Fibroblast of skin of back (primary cell): ENCODE data around the gene TNS1.

Experiments used
- DNase-seq: peaks from one replicate; pipeline ENCODE4 v3.0.0-alpha.2; 2013

The TNS1 gene

DNA sequence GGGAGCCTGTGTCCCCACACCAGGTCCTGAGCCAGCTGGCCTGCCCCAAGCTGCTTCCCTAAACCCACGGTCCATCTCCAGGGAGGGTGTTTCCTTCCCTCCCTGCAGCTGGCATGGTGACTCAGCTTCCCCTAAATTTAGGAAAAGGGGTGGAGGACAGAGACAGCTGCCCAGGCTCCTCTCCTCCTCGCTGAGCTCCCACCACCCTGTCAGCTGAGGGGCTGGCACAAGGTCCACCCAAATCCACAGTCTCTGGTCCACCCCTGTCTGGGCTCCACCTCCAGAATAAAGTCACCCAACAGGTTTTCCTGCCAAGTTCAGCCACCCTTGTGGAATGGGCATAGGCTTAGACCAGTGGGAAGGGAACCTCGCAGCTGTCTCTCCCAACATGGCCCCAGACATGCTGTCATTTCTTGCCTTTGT, 156.5 kb downstream of the TNS1 start:
- DNase-seq: no peak

- DNase-seq: no peak
Observed at GRCh38 chr2:217845301-217845700, 157.5 kb downstream of the TNS1 start.

DNA sequence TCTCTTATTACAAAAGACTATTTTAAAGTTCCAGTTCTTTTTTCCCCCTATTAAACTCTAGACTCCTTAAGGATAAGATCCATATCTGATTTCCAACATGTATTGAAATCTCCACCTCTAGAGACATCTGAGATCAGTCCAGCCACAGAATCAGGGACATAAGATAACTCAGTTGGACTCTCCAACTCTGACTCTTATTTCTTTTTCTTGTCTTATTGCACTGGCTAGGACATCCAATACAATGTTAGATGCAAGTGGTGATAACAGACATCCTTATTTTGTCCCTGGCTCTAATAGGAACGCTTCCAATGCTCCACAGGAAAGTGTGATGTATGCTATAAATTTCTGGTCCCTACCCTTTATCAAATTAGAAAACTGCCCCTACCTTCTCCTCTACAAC, 158.1 kb downstream of the TNS1 start:
- DNase-seq: no peak

DNA sequence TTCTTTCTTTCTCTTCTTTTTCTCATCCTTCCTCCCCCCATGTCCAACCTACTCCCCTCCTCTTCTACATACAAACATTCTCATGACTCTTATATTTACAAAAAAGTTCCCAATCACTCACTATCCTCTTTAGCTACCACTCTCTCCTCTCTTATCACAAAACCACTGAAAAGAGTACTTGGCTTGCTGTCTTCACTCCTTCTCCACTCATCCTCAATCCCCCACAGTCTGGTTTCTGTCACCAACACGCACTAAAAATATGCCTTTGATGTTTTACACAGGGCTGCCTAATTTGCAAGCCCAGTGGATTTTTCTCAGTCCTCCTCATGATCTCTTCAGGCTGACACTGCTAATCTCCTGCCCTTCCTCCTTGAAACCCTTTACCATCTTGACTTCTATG, 159.5 kb downstream of the TNS1 start:
- no peak for DNase-seq

DNA sequence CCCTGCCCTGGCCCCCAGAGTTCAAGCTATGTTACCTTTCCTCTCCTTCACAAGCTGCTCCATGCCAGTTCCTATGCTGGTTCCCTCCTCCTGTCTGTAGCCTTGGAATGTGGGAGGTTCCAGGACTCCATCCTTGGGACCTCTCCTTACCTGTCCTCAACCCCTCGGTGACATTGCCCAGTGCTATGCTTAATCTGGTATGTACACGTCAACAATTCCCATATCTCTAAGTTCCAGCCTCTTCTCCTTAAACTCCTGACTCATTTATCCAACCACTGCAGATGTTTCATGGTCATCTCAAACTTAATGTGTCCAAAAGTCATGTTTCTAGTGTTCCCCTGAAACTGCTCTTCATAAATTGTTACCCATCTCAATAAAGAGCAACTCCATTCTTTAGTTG, 160.8 kb downstream of the TNS1 start:
- no peak for DNase-seq

DNA sequence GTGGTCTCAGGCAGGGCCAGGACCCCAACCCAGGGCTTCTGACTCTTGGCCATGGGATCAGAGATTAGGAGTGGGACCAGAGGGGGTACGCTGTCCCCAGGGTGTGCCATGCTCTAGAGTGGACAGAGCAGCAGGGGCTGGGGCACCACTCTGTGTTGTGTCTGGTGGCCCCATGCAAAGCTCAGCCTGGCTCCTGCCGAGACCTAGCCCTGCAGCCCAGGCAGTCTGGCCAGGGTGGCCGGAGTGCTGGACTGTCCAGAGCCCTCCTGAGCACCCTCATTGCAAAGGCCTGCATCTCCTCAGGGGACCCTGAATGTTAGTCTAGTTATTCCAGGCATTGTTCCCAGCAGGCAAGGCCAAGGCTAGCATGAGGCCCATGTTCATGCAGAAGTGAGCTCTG, 162.3 kb downstream of the TNS1 start:
- no peak for DNase-seq

GRCh38 chr2:217839750-217840107, 163.1 kb downstream of the TNS1 start:
- no peak for DNase-seq

DNA sequence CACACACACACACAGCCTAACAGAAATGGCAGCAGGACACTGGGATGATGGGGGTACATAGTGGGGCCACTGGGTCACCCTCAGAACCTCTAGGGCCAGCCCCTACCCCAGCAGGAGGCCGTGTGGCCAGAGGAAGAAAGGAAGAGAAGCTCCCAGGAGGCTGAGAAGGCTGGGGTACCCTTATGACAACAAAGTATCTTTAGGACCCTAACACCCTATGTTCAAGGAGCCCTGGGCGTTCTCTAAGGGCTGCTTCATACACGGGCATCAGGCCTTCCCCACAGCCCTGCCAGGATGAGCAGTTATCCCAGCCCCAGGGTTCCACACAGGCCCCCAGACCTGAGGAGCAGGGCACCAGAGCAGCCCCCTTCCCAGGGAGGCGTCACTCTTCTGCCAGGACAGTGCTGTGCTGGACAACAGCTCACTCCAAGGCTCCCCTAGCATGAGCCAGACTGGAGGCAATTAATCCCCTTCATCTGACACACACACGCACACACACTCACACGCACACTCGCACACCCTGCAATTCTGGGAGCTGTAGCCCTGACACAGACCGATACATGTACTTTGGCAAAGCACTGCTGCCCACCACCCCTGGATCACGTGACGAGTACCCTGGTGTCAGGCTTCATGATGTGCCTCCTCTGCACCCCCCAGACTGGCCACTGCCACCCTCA, 163.6 kb downstream of the TNS1 start:
- DNase-seq: no peak

- no peak for DNase-seq
Observed at GRCh38 chr2:217838409-217838831, 164.4 kb downstream of the TNS1 start.

DNA sequence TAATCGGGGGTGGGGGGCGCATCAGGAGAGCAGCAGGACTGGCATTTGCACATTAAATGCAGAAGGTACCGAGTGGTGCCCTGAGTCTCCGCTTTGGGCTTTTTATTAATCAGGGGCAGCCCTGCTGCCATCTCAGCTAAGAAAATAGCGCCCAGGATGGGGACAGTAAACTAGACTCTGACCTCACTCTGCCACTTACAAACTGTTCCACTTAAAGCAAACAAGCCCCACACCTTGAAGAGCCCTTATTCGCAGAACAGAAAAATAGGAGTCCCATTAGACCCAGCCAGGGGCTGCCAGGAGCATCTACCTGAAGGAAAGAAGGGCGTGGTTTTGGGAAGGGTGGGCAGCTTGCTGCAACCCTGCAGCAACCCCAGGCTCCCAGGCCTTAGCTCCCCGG, 165.3 kb downstream of the TNS1 start:
- no peak for DNase-seq

DNA sequence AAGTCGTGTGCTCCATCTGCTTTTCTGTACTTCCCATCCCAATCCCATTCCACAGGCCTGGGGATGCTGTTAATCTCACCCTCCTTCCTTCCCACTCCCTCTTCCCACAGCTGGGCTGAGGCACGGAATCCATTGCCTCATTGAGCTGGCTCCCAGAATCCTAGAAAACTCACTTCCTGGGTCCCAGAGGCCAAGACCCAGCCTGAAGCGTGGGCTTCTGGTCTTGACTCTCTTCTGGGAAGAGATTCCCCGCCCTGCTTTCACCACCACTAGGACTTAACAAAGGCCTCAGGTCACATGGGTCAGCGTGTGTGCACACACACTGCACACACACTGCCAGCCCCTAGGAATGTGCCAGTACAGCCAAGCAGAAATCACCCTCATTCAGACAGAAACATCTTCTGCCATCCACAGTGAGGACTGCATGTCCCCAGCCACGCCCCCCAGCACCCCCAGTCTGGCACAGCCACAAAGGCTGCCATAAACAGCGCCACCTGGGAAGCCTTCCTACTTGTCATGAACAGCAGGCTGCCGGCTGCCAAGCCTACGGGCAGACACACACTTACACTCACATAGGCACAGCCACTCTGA, 165.8 kb downstream of the TNS1 start:
- DNase-seq: peak; percentile 68

DNA sequence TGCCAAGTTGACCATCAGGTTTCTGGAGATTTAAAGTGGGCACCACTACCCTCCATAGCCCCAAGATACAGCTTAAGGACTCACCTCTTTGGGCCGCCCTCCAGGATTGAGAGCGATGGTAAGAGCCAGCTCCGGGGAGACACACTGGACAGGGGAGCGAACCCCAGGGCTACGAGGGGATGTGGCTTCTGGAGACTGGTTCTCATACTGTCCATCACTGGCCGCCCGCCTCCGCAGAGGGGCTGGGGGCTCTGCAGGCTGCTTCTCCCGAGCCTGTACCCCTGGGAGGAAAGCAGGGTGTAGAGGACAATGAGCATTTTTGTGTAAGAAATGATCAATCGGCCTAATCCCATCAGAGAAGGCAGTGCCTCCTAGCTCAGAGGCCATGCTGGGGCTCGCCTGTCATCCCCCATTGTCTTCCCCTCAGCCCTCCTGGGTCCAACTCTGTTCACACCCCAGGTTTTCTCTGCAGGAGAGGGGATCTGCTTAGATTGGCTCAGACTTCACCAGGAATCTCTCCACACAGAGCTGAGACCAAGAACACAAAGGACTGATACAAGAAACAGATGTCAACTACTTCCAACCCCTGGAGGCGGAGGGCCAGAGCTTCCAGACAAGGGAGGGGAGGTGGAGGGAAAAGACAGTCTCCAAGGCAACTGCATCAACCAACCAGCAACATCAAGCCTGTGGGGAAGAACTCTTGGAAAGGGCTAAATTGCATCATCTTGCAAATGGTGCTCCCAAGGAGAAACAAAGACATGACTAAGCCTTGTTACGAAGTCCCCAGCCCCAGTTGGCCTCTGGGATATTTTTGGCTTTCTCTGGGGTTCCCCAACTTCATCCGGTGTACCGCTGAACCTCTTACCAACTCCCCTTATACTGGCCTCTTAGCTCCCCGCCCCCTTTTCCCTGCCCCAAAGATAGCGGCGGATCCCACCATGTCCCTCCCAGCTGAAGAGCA, 166.6 kb downstream of the TNS1 start:
- peak; percentile 92 for DNase-seq

- peak; percentile 27 for DNase-seq
Observed at GRCh38 chr2:217834744-217835513, 167.9 kb downstream of the TNS1 start.

- DNase-seq: no peak
Observed at GRCh38 chr2:217834057-217834620, 168.7 kb downstream of the TNS1 start.

- DNase-seq: no peak
Observed at GRCh38 chr2:217833439-217833838, 169.4 kb downstream of the TNS1 start.

DNA sequence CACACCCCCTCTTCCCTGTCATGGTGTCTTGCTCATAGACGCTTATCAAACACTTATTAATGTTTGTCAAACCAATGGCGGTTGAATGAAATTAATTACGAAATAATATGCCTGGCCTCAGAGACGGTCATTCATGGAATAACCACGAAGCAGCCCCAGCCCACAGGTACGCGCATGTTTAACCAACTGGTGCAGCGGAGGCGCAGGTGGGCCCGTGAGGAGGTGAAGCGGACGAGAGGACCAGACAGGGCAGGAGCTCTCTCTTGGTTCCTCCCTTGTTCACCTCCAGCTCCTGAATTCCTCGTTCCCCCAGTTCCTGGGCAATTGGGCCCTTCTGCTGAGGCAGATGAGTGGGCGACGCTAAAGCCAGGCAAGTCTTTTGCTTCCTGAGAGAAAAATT, 169.8 kb downstream of the TNS1 start:
- DNase-seq: no peak

- DNase-seq: no peak
Observed at GRCh38 chr2:217832115-217832514, 170.7 kb downstream of the TNS1 start.

- no peak for DNase-seq
Observed at GRCh38 chr2:217831306-217831705, 171.5 kb downstream of the TNS1 start.

DNA sequence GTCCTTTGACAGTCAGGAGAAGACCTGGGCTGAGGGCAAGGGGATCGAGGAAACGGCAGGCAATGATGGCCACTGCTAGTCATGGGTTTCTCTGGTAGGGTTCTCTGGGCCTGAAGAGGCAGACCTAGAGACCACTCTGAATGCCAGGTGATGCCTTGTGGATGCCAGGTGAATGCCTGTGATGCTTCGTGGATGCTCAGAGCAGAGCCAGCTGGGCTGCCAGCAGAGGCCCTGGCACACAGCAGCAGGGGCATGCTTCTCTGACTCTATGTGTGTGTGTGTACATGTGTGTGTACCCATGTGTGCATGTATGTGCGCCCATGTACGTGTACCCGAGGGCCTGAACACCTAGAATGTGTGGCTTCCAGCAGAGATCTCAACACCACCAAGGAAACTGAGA, 172.0 kb downstream of the TNS1 start:
- no peak for DNase-seq

DNA sequence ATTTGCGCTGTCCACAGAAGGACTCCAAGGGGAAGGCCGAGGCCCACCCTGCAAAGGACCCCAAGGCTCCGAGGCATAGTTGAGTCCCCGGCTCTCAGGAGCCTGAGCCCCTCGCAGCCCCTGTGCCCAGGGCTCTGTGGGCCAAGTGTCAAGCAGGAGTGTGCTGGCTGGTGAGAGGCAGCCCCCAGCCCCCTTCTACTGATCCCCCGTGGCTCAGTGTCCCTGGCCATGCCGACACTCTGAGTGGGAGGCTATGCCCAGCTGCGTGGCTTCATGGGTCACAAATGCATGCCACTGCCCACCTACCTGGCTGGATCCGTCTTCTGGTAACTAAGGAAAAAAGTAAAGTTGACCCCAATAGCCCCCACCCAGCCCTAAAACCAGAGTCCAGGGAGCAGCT, 172.7 kb downstream of the TNS1 start:
- DNase-seq: no peak

GRCh38 chr2:217829420-217829819, 173.4 kb downstream of the TNS1 start:
- no peak for DNase-seq

- DNase-seq: no peak
Observed at GRCh38 chr2:217828336-217828735, 174.5 kb downstream of the TNS1 start.
